HepG2 (cell line): ENCODE results near the gene TREH. TPM values are rescaled to one million over a fixed set of nuclear protein-coding genes. Genes with fewer than 3 reads are reported as not detected.

Experiments used
- MLX ChIP-seq: IDR thresholded peaks from 2 replicates; pipeline ENCODE4 v1.6.1; 2016
- RFX1 ChIP-seq: fragments of 450-650 bp; IDR thresholded peaks from 2 replicates; pipeline ENCODE4 v1.6.1; 2017
- ZNF563 ChIP-seq: sonication (generic); formaldehyde crosslinking; IDR thresholded peaks from 2 replicates; pipeline ENCODE4 v1.8.0; 2022; ENCODE audit warnings: mild to moderate bottlenecking, moderate library complexity, missing genetic modification reagents
- ZNF564 ChIP-seq: sonication (generic); formaldehyde crosslinking; IDR thresholded peaks from 2 replicates; pipeline ENCODE4 v1.8.1; 2023; ENCODE audit warnings: mild to moderate bottlenecking, missing genetic modification reagents
- microRNA-seq: library from miRNA; unstranded; fragments of <30 nt; microRNA quantifications from one replicate; pipeline ENCODE4, GENCODE V29; 2020
- polyA plus RNA-seq, 8 experiments: library from polyadenylated mRNA; depleted of rRNA in 3 of 8; stranded (reverse) in 7 of 8; unstranded in 1 of 8; fragments of >200 nt; fragmentation: Illumina TruSeq in 4 of 8; extraction: Trizol in 4 of 8; gene quantifications; 2 replicates each; pipeline versions ENCODE4 v1.2.1 to v1.2.3, GENCODE V29; 2011 to 2016; ENCODE audit warnings: low read depth in 4 of 8, missing spikeins in 1 of 8, mixed read lengths in 1 of 8; ENCODE audit not compliant: insufficient read depth in 1 of 8
- small RNA-seq, 3 experiments: library from RNA; depleted of rRNA; stranded (forward); fragments of <200 nt; gene quantifications; one replicate each; pipeline ENCODE3, GENCODE V24; 2012; ENCODE audit warnings: low read depth in 2 of 3, low replicate concordance in 1 of 3; ENCODE audit not compliant: insufficient read length in 3 of 3, insufficient read depth in 2 of 3
- total RNA-seq, 5 experiments: library from RNA; depleted of rRNA; stranded (reverse); fragments of >200 nt; fragmentation: Illumina TruSeq; extraction: Trizol; gene quantifications; 2 replicates each; pipeline ENCODE4 v1.2.3, GENCODE V29; 2016; ENCODE audit warnings: low read depth in 1 of 5

TREH gene
- total and polyA plus RNA-seq, 2 of the 13 experiments (the other 11 are each of a cell fraction or from before 2014, with no cell fraction given): 0.53 to 0.86 TPM

- TF ChIP-seq RFX1: no peak
- no peak for TF ChIP-seq ZNF564 (CRISPR knock-in tag)
- TF ChIP-seq ZNF563 (CRISPR knock-in tag): peak; percentile 16; the same call in 1 of the 2 replicates
- TF ChIP-seq MLX (CRISPR knock-in tag): no peak
Observed at GRCh38 chr11:118607401-118608359, 71.8 kb downstream of the TREH start, which contains the start of gene PHLDB1 (continued).

Small RNA genes lying within 50 kb of the gene (microRNA-seq; reads per million reads assigned to microRNA genes)
- not detected for gene MIR6716

Small RNA genes lying within 50 kb of the gene (small RNA-seq; reads per million reads assigned to genes)
- 0 reads per million in 3 experiments for gene RNU6-376P

Other genes starting within 250 kb of the TREH start
- gene KMT2A, start 243.2 kb downstream of the TREH start, total RNA-seq (2016; rRNA removed; fragmentation: Illumina TruSeq; extraction: Trizol): 20.0 and 26.2 TPM in 2 replicates
- gene KMT2A, start 243.2 kb downstream of the TREH start, polyA plus RNA-seq (2011; rRNA removed): 12.4 and 12.7 TPM in 2 replicates
- gene TTC36, start 152.2 kb downstream of the TREH start, total RNA-seq (2016; rRNA removed; fragmentation: Illumina TruSeq; extraction: Trizol): 0.40 TPM in 1 of 2 replicates, not detected in the other
- 0.13 TPM in 1 of 2 replicates, not detected in the other for gene TTC36, start 152.2 kb downstream of the TREH start, polyA plus RNA-seq (2011; rRNA removed)
- gene TMEM25, start 148.5 kb downstream of the TREH start, total RNA-seq (2016; rRNA removed; fragmentation: Illumina TruSeq; extraction: Trizol): 4.5 and 7.5 TPM in 2 replicates
- gene TMEM25, start 148.5 kb downstream of the TREH start, polyA plus RNA-seq (2011; rRNA removed): 17.2 and 23.4 TPM in 2 replicates
- 15.4 and 23.9 TPM in 2 replicates for gene IFT46, start 113.7 kb downstream of the TREH start, total RNA-seq (2016; rRNA removed; fragmentation: Illumina TruSeq; extraction: Trizol)
- 9.3 and 9.8 TPM in 2 replicates for gene IFT46, start 113.7 kb downstream of the TREH start, polyA plus RNA-seq (2011; rRNA removed)
- 148 and 215 TPM in 2 replicates for gene ARCN1, start 107.2 kb downstream of the TREH start, total RNA-seq (2016; rRNA removed; fragmentation: Illumina TruSeq; extraction: Trizol)
- 143 and 200 TPM in 2 replicates for gene ARCN1, start 107.2 kb downstream of the TREH start, polyA plus RNA-seq (2011; rRNA removed)
- 9.9 and 13.8 TPM in 2 replicates for gene PHLDB1, start 72.0 kb downstream of the TREH start, total RNA-seq (2016; rRNA removed; fragmentation: Illumina TruSeq; extraction: Trizol)
- 14.2 and 18.3 TPM in 2 replicates for gene PHLDB1, start 72.0 kb downstream of the TREH start, polyA plus RNA-seq (2011; rRNA removed)
- 59.2 and 163 TPM in 2 replicates for gene DDX6, start 111.5 kb upstream of the TREH start, total RNA-seq (2016; rRNA removed; fragmentation: Illumina TruSeq; extraction: Trizol)
- gene DDX6, start 111.5 kb upstream of the TREH start, polyA plus RNA-seq (2011; rRNA removed): 20.9 and 21.1 TPM in 2 replicates
- gene CXCR5, start 204.2 kb upstream of the TREH start, total RNA-seq (2016; rRNA removed; fragmentation: Illumina TruSeq; extraction: Trizol): not detected in 2 replicates
- not detected in 2 replicates for gene CXCR5, start 204.2 kb upstream of the TREH start, polyA plus RNA-seq (2011; rRNA removed)
- gene BCL9L, start 246.3 kb upstream of the TREH start, total RNA-seq (2016; rRNA removed; fragmentation: Illumina TruSeq; extraction: Trizol): 3.7 and 5.5 TPM in 2 replicates
- 4.1 and 4.5 TPM in 2 replicates for gene BCL9L, start 246.3 kb upstream of the TREH start, polyA plus RNA-seq (2011; rRNA removed)